Measurements from ENCODE around the gene MICAL2.

MICAL2 gene

DNA sequence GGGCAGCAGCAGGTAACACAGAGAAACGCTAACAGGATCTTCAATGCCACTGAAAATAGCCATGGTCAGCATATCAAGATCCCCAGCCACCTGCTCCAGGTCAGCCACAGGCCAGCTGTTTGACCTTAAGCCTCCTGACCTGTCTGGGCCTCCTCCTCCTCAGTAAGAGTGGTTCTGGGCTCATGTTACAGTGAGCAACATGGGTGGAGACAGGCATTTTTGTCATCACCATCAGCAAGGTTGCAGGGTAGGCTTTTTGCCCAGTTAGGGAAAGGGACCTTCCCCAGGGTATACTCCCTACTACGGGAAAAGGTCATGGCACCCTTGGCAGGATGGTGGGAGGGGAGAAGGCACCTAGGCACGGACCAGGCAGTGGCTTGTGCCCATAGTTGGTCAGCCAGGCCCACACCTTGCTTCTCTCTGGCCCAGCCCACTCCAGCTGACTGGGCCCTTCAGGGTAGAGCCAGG lies 135.2 kb downstream of the MICAL2 start:
- ATAC-seq: no peak; the same call in 2 of the 3 replicates
- TF ChIP-seq GLIS3 (CRISPR knock-in tag; IDR thresholded peaks at IDR 0.05) (no peak), ZFP3 (CRISPR knock-in tag; IDR thresholded peaks at IDR 0.05) (no peak), TOX (CRISPR knock-in tag; IDR thresholded peaks at IDR 0.05; ENCODE audit: borderline replicate concordance) (no peak), ZNF565 (CRISPR knock-in tag; conservative IDR thresholded peaks at IDR 0.05; ENCODE audit: low read depth) (no peak), PPARA (CRISPR knock-in tag; IDR thresholded peaks at IDR 0.05; ENCODE audit: borderline replicate concordance) (no peak), BACH2 (CRISPR knock-in tag; IDR thresholded peaks at IDR 0.05; ENCODE audit: borderline replicate concordance) (no peak), ZNF70 (CRISPR knock-in tag; IDR thresholded peaks at IDR 0.05) (no peak), RARB (CRISPR knock-in tag; IDR thresholded peaks at IDR 0.05) (no peak), OSR1 (CRISPR knock-in tag; IDR thresholded peaks at IDR 0.05) (no peak)
- TF ChIP-seq, protein P1, sequence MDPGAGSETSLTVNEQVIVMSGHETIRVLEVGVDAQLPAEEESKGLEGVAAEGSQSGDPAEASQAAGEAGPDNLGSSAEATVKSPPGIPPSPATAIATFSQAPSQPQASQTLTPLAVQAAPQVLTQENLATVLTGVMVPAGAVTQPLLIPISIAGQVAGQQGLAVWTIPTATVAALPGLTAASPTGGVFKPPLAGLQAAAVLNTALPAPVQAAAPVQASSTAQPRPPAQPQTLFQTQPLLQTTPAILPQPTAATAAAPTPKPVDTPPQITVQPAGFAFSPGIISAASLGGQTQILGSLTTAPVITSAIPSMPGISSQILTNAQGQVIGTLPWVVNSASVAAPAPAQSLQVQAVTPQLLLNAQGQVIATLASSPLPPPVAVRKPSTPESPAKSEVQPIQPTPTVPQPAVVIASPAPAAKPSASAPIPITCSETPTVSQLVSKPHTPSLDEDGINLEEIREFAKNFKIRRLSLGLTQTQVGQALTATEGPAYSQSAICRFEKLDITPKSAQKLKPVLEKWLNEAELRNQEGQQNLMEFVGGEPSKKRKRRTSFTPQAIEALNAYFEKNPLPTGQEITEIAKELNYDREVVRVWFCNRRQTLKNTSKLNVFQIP (CRISPR knock-in tag; IDR thresholded peaks at IDR 0.05; ENCODE audit: borderline replicate concordance, low read depth): no peak

DNA sequence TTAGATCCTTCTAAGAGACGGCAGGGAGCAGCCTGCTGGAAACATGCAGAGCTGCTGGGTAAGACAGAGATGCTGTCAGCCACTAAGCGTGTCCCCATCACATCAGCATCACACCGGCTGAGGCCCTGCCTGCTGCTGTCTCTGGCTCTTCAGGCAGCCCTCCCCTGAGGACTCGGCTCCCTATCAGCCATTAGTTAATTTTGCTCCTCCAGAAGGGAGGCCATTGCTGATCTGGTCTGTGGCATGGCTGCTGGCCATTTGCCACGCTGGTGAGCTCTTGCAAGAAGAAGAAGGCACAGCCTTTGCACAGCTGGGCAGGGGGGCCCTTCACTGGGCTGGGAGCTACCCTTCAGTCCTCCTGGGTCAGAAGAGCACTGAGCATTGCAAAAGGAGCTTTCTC lies 135.8 kb downstream of the MICAL2 start:
- ATAC-seq: no peak; the same call in 2 of the 3 replicates
- TF ChIP-seq ZFP30 (CRISPR knock-in tag; IDR thresholded peaks at IDR 0.05) (no peak), ZNF70 (CRISPR knock-in tag; IDR thresholded peaks at IDR 0.05) (peak; percentile 79)

DNA sequence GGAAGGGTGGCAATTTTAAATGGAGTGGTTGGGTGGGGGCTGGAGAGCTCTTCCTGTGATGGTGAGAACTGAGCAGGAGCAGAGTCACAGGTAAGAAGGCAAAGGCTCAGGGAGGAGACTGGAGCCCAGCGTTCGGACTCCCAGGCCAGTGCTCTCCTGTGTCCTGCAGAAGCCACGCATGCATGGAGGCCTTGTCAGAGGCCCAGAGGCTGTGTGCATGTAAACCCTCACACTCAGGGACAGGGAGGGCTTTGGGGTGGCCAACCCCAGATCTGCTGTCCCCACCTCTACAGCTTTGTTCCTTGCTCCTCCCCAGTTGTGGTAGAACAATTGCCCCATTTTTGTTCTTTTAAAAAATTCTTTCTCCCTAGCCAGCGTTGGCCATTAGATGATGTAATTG lies 136.6 kb downstream of the MICAL2 start:
- ATAC-seq: no peak
- TF ChIP-seq, protein P2, sequence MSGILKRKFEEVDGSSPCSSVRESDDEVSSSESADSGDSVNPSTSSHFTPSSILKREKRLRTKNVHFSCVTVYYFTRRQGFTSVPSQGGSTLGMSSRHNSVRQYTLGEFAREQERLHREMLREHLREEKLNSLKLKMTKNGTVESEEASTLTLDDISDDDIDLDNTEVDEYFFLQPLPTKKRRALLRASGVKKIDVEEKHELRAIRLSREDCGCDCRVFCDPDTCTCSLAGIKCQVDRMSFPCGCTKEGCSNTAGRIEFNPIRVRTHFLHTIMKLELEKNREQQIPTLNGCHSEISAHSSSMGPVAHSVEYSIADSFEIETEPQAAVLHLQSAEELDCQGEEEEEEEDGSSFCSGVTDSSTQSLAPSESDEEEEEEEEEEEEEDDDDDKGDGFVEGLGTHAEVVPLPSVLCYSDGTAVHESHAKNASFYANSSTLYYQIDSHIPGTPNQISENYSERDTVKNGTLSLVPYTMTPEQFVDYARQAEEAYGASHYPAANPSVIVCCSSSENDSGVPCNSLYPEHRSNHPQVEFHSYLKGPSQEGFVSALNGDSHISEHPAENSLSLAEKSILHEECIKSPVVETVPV (CRISPR knock-in tag; IDR thresholded peaks at IDR 0.05): no peak

DNA sequence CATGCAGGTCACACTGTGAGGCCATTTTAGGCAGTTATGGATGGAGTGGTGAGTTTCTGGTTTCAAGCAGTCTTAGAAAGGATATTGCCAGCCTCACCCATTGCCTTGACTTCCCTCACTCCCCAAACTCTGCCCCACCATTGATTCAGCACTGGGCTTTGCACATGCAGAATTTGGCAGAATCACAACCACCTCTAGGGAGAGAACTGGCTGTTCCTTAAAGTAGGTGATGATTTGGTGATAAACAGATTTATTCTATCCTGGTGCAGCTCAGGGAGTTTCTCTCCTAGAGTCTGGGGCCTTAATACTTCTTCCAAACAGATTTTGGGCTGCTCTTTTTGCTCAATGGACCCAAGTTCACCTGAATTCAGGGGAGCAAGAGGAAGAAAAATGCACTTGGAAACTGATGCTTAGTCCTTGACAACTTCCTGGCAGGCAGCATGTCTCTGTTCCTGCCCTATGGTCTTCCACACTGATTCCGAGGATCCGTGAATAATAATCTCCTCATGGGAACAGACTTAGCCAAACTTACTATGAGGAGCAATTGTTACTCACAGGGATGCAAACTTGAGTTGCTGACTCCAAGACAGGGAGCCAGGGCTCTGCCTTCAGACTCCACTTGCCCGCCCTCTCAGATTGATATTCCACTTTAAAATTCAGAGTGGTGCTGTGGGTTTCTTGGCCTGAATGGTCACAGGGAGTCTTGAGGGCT lies 137.3 kb downstream of the MICAL2 start:
- ATAC-seq: no peak
- TF ChIP-seq OSR1 (CRISPR knock-in tag; IDR thresholded peaks at IDR 0.05) (no peak), PPARA (CRISPR knock-in tag; IDR thresholded peaks at IDR 0.05; ENCODE audit: borderline replicate concordance) (no peak), CSDC2 (CRISPR knock-in tag; IDR thresholded peaks at IDR 0.05) (no peak), SNAI2 (CRISPR knock-in tag; IDR thresholded peaks at IDR 0.05) (no peak)
- TF ChIP-seq, protein P3, sequence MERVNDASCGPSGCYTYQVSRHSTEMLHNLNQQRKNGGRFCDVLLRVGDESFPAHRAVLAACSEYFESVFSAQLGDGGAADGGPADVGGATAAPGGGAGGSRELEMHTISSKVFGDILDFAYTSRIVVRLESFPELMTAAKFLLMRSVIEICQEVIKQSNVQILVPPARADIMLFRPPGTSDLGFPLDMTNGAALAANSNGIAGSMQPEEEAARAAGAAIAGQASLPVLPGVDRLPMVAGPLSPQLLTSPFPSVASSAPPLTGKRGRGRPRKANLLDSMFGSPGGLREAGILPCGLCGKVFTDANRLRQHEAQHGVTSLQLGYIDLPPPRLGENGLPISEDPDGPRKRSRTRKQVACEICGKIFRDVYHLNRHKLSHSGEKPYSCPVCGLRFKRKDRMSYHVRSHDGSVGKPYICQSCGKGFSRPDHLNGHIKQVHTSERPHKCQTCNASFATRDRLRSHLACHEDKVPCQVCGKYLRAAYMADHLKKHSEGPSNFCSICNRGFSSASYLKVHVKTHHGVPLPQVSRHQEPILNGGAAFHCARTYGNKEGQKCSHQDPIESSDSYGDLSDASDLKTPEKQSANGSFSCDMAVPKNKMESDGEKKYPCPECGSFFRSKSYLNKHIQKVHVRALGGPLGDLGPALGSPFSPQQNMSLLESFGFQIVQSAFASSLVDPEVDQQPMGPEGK (CRISPR knock-in tag; IDR thresholded peaks at IDR 0.05; ENCODE audit: borderline replicate concordance): no peak
- TF ChIP-seq, protein P4, sequence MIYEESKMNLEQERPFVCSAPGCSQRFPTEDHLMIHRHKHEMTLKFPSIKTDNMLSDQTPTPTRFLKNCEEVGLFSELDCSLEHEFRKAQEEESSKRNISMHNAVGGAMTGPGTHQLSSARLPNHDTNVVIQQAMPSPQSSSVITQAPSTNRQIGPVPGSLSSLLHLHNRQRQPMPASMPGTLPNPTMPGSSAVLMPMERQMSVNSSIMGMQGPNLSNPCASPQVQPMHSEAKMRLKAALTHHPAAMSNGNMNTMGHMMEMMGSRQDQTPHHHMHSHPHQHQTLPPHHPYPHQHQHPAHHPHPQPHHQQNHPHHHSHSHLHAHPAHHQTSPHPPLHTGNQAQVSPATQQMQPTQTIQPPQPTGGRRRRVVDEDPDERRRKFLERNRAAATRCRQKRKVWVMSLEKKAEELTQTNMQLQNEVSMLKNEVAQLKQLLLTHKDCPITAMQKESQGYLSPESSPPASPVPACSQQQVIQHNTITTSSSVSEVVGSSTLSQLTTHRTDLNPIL (CRISPR knock-in tag; IDR thresholded peaks at IDR 0.05; ENCODE audit: low read depth): no peak

DNA sequence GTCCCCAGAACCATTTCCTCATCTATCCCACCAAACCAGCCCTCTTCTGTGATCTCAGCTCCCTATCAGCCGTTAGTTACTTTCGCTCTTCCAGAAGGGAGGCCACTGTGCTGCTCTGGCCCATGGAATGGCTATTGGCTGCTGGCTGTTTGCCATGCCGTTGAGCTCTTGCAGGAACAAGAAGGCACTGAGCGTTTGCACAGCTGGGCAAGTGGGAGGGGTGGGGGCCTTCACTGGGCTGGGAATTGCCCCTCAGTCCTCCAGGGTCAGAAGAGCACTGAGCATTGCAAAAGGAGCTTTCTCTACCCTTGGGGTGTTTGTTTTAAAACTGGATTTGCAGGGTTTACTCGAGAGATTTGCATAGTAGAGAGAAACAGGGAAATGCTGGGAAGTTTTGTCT lies 137.9 kb downstream of the MICAL2 start:
- peak; percentile 33; the same call in 2 of the 3 replicates for ATAC-seq
- TF ChIP-seq ARNTL (CRISPR knock-in tag; IDR thresholded peaks at IDR 0.05; ENCODE audit: borderline replicate concordance, low read depth) (no peak), ZNF565 (CRISPR knock-in tag; conservative IDR thresholded peaks at IDR 0.05; ENCODE audit: low read depth) (no peak), BACH2 (CRISPR knock-in tag; IDR thresholded peaks at IDR 0.05; ENCODE audit: borderline replicate concordance) (no peak), PPARA (CRISPR knock-in tag; IDR thresholded peaks at IDR 0.05; ENCODE audit: borderline replicate concordance) (no peak), CSDC2 (CRISPR knock-in tag; IDR thresholded peaks at IDR 0.05) (no peak), ZFP3 (CRISPR knock-in tag; IDR thresholded peaks at IDR 0.05) (no peak), ZFP30 (CRISPR knock-in tag; IDR thresholded peaks at IDR 0.05) (no peak), ZC3H10 (CRISPR knock-in tag; IDR thresholded peaks at IDR 0.05) (no peak), TOX (CRISPR knock-in tag; IDR thresholded peaks at IDR 0.05; ENCODE audit: borderline replicate concordance) (no peak), GLIS3 (CRISPR knock-in tag; IDR thresholded peaks at IDR 0.05) (no peak), OSR1 (CRISPR knock-in tag; IDR thresholded peaks at IDR 0.05) (no peak), SNAI2 (CRISPR knock-in tag; IDR thresholded peaks at IDR 0.05) (no peak), ZNF70 (CRISPR knock-in tag; IDR thresholded peaks at IDR 0.05) (no peak), RARB (CRISPR knock-in tag; IDR thresholded peaks at IDR 0.05) (no peak), ZNF8 (CRISPR knock-in tag; IDR thresholded peaks at IDR 0.05) (no peak), TCF4 (CRISPR knock-in tag; IDR thresholded peaks at IDR 0.05; ENCODE audit: borderline replicate concordance) (no peak), ESRRG (CRISPR knock-in tag; IDR thresholded peaks at IDR 0.05) (no peak)
- TF ChIP-seq, protein P1 (CRISPR knock-in tag; IDR thresholded peaks at IDR 0.05; ENCODE audit: borderline replicate concordance, low read depth): no peak
- TF ChIP-seq, protein P5, sequence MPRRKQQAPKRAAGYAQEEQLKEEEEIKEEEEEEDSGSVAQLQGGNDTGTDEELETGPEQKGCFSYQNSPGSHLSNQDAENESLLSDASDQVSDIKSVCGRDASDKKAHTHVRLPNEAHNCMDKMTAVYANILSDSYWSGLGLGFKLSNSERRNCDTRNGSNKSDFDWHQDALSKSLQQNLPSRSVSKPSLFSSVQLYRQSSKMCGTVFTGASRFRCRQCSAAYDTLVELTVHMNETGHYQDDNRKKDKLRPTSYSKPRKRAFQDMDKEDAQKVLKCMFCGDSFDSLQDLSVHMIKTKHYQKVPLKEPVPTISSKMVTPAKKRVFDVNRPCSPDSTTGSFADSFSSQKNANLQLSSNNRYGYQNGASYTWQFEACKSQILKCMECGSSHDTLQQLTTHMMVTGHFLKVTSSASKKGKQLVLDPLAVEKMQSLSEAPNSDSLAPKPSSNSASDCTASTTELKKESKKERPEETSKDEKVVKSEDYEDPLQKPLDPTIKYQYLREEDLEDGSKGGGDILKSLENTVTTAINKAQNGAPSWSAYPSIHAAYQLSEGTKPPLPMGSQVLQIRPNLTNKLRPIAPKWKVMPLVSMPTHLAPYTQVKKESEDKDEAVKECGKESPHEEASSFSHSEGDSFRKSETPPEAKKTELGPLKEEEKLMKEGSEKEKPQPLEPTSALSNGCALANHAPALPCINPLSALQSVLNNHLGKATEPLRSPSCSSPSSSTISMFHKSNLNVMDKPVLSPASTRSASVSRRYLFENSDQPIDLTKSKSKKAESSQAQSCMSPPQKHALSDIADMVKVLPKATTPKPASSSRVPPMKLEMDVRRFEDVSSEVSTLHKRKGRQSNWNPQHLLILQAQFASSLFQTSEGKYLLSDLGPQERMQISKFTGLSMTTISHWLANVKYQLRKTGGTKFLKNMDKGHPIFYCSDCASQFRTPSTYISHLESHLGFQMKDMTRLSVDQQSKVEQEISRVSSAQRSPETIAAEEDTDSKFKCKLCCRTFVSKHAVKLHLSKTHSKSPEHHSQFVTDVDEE (CRISPR knock-in tag; IDR thresholded peaks at IDR 0.05): no peak
